GM23338 (cell line): Measurements from ENCODE around the gene GRIK2. TPM values are rescaled to one million over a fixed set of nuclear protein-coding genes. Genes with fewer than 3 reads are reported as not detected.

Source experiments
- ATAC-seq: fragments of 200-7000 bp; cut with Tn5 transposase; 3 replicates; pipeline ENCODE4 v1.9.1; 2020
- DNase-seq: peaks from one replicate; pipeline ENCODE4 v3.0.0-alpha.2; 2015; ENCODE audit warnings: low spot score
- H2AFZ ChIP-seq: fragments of 200-600 bp; sonication (generic); 2 replicates; pipeline ENCODE4 v1.8.0; 2016; ENCODE audit warnings: antibody characterized with exemption, mild to moderate bottlenecking, moderate library complexity
- H3F3A ChIP-seq: fragments of 200-600 bp; sonication (generic); replicated peaks from 2 replicates; pipeline ENCODE4 v1.8.0; 2017; ENCODE audit warnings: antibody characterized with exemption, mixed run types, low read depth
- H3K27ac ChIP-seq: fragments of 200-600 bp; sonication (generic); 2 replicates; pipeline ENCODE4 v1.6.1; 2016; ENCODE audit warnings: low read depth
- H3K27me3 ChIP-seq: fragments of 200-600 bp; sonication (generic); 2 replicates; pipeline ENCODE4 v1.8.0; 2016; ENCODE audit warnings: mild to moderate bottlenecking, mixed run types, moderate library complexity; ENCODE audit not compliant: insufficient read depth
- H3K36me3 ChIP-seq: fragments of 200-600 bp; sonication (generic); 2 replicates; pipeline ENCODE4 v1.8.0; 2016; ENCODE audit warnings: mild to moderate bottlenecking; ENCODE audit not compliant: insufficient read depth
- H3K4me1 ChIP-seq: fragments of 200-600 bp; sonication (generic); 2 replicates; pipeline ENCODE4 v1.8.0; 2016; ENCODE audit warnings: mild to moderate bottlenecking, moderate library complexity; ENCODE audit not compliant: insufficient read depth
- H3K4me2 ChIP-seq: fragments of 200-600 bp; sonication (generic); 2 replicates; pipeline ENCODE4 v1.7.1; 2017; ENCODE audit warnings: mixed run types
- H3K4me3 ChIP-seq: fragments of 200-600 bp; sonication (generic); 2 replicates; pipeline ENCODE4 v1.6.1; 2016; ENCODE audit warnings: mixed run types
- H3K79me2 ChIP-seq: fragments of 200-600 bp; sonication (generic); replicated peaks from 2 replicates; pipeline ENCODE4 v1.8.0; 2017; ENCODE audit warnings: mild to moderate bottlenecking; ENCODE audit not compliant: insufficient read depth
- H3K9me2 ChIP-seq: fragments of 200-600 bp; sonication (generic); 2 replicates; pipeline ENCODE4 v1.8.0; 2017; ENCODE audit not compliant: insufficient read depth
- H4K20me1 ChIP-seq: fragments of 200-600 bp; sonication (generic); replicated peaks from 2 replicates; pipeline ENCODE4 v1.8.0; 2017; ENCODE audit warnings: mild to moderate bottlenecking; ENCODE audit not compliant: insufficient read depth
- H3K27ac Mint-ChIP-seq: 2 replicates; pipeline ENCODE4 v1.8.0; 2020; ENCODE audit warnings: inconsistent platforms, mild to moderate bottlenecking, moderate library complexity, mixed read lengths
- H3K27me3 Mint-ChIP-seq: 3 replicates; pipeline ENCODE4 v1.8.0; 2022; ENCODE audit warnings: low read depth, mild to moderate bottlenecking, moderate library complexity, mixed read lengths, inconsistent platforms; ENCODE audit not compliant: insufficient read depth, poor library complexity
- H3K36me3 Mint-ChIP-seq: 3 replicates; pipeline ENCODE4 v1.8.0; 2021; ENCODE audit warnings: low read depth, mild to moderate bottlenecking, inconsistent platforms, moderate library complexity, mixed read lengths
- H3K4me1 Mint-ChIP-seq: 3 replicates; pipeline ENCODE4 v1.8.0; 2020; ENCODE audit warnings: mild to moderate bottlenecking, inconsistent platforms, mixed read lengths
- H3K4me3 Mint-ChIP-seq: 3 replicates; pipeline ENCODE4 v1.8.0; 2021; ENCODE audit warnings: moderate library complexity, mild to moderate bottlenecking, inconsistent platforms, mixed read lengths
- H3K9me3 Mint-ChIP-seq: 3 replicates; pipeline ENCODE4 v1.8.0; 2020; ENCODE audit warnings: moderate library complexity, mild to moderate bottlenecking, inconsistent platforms, mixed read lengths
- CREB1 ChIP-seq: fragments of 250-450 bp; sonication (Bioruptor Pico); IDR thresholded peaks from 2 replicates; pipeline ENCODE4 v1.5.0; 2020; ENCODE audit warnings: low read depth, mild to moderate bottlenecking, moderate library complexity
- EZH2 ChIP-seq: fragments of 200-600 bp; sonication (generic); IDR thresholded peaks from one replicate; pipeline ENCODE4 v1.8.0; 2017; ENCODE audit warnings: antibody characterized with exemption, mild to moderate bottlenecking, low read depth; ENCODE audit not compliant: unreplicated experiment
- EZH2phosphoT487 ChIP-seq: fragments of 200-600 bp; sonication (generic); IDR thresholded peaks from one replicate; pipeline ENCODE4 v1.8.1; 2018; ENCODE audit warnings: antibody characterized with exemption; ENCODE audit not compliant: unreplicated experiment
- JUNB ChIP-seq: IDR thresholded peaks from one replicate; pipeline ENCODE4 v1.6.1; 2016; ENCODE audit warnings: antibody characterized with exemption; ENCODE audit not compliant: unreplicated experiment
- NANOG ChIP-seq: IDR thresholded peaks from 2 replicates; pipeline ENCODE4 v1.6.1; 2016; ENCODE audit warnings: antibody characterized with exemption, borderline replicate concordance
- POLR2AphosphoS5 ChIP-seq: IDR thresholded peaks from 2 replicates; pipeline ENCODE4 v1.6.1; 2016; ENCODE audit warnings: antibody characterized with exemption, low read depth
- STAT1 ChIP-seq: IDR thresholded peaks from one replicate; pipeline ENCODE4 v1.6.1; 2016; ENCODE audit warnings: antibody characterized with exemption; ENCODE audit not compliant: unreplicated experiment
- ZNF114 ChIP-seq: fragments of 250-450 bp; sonication (Bioruptor Pico); IDR thresholded peaks from 2 replicates; pipeline ENCODE4 v1.5.0; 2020; ENCODE audit warnings: mild to moderate bottlenecking, moderate library complexity
- ZNF331 ChIP-seq: fragments of 250-450 bp; sonication (Bioruptor Pico); IDR thresholded peaks from 2 replicates; pipeline ENCODE4 v1.5.0; 2020; ENCODE audit warnings: low read depth, mild to moderate bottlenecking, moderate library complexity
- polyA plus RNA-seq: library from polyadenylated mRNA; unstranded; fragments of >200 nt; fragmentation: Nextera tagmentation; extraction: Ambion mirVana; gene quantifications from 2 replicates; pipeline ENCODE4 v1.2.1, GENCODE V29; 2016
- total RNA-seq: library from RNA; depleted of rRNA; stranded (reverse); fragments of >200 nt; shearing (Covaris generic); gene quantifications from 2 replicates; pipeline ENCODE4 v1.2.3, GENCODE V29; 2014
- TF ChIP-seq, protein P1 (sequence below), 2 experiments: fragments of 200-600 bp in 1 of 2; sonication (generic) in 1 of 2; conservative IDR thresholded peaks; 2 replicates each; pipeline versions ENCODE4 v1.5.1 to v1.6.1; 2016 to 2017; ENCODE audit warnings: antibody characterized with exemption in 2 of 2, low read depth in 2 of 2, mild to moderate bottlenecking in 2 of 2, moderate library complexity in 1 of 2
- TF ChIP-seq, protein P2 (sequence below): IDR thresholded peaks from one replicate; pipeline ENCODE4 v1.6.1; 2018; ENCODE audit warnings: antibody characterized with exemption; ENCODE audit not compliant: unreplicated experiment
- TF ChIP-seq, protein P3 (sequence below): IDR thresholded peaks from 2 replicates; pipeline ENCODE4 v1.6.1; 2016; ENCODE audit warnings: antibody characterized with exemption
- TF ChIP-seq, protein P4 (sequence below): fragments of 250-450 bp; sonication (Bioruptor Pico); IDR thresholded peaks from 2 replicates; pipeline ENCODE4 v1.5.0; 2020; ENCODE audit warnings: mild to moderate bottlenecking, moderate library complexity

GRIK2 gene
- total and polyA plus RNA-seq, 2 experiments from 2014 or later: 0.73 to 3.0 TPM

DNA sequence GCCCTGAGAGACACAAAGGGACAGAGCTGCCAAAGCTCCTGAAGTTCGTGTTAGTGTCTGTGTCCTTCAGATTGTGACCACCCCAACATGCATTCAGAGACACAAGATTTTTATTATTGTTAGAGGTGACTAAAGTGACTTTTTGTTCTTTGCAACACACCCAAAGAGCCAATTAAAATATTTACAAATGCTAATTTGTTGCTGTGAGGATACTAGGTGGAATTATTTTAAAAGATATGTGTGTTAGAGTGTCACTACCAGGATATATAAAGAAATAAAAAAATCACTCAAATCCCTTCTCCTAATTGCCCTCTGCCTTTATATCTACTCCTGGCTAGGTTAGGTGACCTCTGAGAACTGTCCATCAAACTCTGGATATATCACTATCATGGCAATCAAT, 160.7 kb downstream of the GRIK2 start:
- Mint-ChIP-seq H3K9me3 (no peaks in the 10 kb centered on the region), H3K36me3 (no peaks in the 10 kb centered on the region), H3K27me3 (no peaks in the 10 kb centered on the region), H3K4me3 (no peak overlapping the region), H3K27ac (no peak overlapping the region), H3K4me1 (peaks cover 20% of the 10 kb centered on the region)
- no peak for ATAC-seq
- TF ChIP-seq JUNB: no peak
- TF ChIP-seq, protein P1, sequence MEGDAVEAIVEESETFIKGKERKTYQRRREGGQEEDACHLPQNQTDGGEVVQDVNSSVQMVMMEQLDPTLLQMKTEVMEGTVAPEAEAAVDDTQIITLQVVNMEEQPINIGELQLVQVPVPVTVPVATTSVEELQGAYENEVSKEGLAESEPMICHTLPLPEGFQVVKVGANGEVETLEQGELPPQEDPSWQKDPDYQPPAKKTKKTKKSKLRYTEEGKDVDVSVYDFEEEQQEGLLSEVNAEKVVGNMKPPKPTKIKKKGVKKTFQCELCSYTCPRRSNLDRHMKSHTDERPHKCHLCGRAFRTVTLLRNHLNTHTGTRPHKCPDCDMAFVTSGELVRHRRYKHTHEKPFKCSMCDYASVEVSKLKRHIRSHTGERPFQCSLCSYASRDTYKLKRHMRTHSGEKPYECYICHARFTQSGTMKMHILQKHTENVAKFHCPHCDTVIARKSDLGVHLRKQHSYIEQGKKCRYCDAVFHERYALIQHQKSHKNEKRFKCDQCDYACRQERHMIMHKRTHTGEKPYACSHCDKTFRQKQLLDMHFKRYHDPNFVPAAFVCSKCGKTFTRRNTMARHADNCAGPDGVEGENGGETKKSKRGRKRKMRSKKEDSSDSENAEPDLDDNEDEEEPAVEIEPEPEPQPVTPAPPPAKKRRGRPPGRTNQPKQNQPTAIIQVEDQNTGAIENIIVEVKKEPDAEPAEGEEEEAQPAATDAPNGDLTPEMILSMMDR (conservative IDR thresholded peaks at IDR 0.05; ENCODE audit: low read depth in 2 of 2): no peak
- TF ChIP-seq, protein P2, sequence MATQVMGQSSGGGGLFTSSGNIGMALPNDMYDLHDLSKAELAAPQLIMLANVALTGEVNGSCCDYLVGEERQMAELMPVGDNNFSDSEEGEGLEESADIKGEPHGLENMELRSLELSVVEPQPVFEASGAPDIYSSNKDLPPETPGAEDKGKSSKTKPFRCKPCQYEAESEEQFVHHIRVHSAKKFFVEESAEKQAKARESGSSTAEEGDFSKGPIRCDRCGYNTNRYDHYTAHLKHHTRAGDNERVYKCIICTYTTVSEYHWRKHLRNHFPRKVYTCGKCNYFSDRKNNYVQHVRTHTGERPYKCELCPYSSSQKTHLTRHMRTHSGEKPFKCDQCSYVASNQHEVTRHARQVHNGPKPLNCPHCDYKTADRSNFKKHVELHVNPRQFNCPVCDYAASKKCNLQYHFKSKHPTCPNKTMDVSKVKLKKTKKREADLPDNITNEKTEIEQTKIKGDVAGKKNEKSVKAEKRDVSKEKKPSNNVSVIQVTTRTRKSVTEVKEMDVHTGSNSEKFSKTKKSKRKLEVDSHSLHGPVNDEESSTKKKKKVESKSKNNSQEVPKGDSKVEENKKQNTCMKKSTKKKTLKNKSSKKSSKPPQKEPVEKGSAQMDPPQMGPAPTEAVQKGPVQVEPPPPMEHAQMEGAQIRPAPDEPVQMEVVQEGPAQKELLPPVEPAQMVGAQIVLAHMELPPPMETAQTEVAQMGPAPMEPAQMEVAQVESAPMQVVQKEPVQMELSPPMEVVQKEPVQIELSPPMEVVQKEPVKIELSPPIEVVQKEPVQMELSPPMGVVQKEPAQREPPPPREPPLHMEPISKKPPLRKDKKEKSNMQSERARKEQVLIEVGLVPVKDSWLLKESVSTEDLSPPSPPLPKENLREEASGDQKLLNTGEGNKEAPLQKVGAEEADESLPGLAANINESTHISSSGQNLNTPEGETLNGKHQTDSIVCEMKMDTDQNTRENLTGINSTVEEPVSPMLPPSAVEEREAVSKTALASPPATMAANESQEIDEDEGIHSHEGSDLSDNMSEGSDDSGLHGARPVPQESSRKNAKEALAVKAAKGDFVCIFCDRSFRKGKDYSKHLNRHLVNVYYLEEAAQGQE: no peak
- no peak for TF ChIP-seq CREB1 (CRISPR knock-in tag)
- TF ChIP-seq, protein P3, sequence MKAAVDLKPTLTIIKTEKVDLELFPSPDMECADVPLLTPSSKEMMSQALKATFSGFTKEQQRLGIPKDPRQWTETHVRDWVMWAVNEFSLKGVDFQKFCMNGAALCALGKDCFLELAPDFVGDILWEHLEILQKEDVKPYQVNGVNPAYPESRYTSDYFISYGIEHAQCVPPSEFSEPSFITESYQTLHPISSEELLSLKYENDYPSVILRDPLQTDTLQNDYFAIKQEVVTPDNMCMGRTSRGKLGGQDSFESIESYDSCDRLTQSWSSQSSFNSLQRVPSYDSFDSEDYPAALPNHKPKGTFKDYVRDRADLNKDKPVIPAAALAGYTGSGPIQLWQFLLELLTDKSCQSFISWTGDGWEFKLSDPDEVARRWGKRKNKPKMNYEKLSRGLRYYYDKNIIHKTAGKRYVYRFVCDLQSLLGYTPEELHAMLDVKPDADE: no peak
- TF ChIP-seq NANOG: no peak
- no peak for TF ChIP-seq ZNF331 (CRISPR knock-in tag)
- TF ChIP-seq EZH2: no peak
- TF ChIP-seq, protein P4, sequence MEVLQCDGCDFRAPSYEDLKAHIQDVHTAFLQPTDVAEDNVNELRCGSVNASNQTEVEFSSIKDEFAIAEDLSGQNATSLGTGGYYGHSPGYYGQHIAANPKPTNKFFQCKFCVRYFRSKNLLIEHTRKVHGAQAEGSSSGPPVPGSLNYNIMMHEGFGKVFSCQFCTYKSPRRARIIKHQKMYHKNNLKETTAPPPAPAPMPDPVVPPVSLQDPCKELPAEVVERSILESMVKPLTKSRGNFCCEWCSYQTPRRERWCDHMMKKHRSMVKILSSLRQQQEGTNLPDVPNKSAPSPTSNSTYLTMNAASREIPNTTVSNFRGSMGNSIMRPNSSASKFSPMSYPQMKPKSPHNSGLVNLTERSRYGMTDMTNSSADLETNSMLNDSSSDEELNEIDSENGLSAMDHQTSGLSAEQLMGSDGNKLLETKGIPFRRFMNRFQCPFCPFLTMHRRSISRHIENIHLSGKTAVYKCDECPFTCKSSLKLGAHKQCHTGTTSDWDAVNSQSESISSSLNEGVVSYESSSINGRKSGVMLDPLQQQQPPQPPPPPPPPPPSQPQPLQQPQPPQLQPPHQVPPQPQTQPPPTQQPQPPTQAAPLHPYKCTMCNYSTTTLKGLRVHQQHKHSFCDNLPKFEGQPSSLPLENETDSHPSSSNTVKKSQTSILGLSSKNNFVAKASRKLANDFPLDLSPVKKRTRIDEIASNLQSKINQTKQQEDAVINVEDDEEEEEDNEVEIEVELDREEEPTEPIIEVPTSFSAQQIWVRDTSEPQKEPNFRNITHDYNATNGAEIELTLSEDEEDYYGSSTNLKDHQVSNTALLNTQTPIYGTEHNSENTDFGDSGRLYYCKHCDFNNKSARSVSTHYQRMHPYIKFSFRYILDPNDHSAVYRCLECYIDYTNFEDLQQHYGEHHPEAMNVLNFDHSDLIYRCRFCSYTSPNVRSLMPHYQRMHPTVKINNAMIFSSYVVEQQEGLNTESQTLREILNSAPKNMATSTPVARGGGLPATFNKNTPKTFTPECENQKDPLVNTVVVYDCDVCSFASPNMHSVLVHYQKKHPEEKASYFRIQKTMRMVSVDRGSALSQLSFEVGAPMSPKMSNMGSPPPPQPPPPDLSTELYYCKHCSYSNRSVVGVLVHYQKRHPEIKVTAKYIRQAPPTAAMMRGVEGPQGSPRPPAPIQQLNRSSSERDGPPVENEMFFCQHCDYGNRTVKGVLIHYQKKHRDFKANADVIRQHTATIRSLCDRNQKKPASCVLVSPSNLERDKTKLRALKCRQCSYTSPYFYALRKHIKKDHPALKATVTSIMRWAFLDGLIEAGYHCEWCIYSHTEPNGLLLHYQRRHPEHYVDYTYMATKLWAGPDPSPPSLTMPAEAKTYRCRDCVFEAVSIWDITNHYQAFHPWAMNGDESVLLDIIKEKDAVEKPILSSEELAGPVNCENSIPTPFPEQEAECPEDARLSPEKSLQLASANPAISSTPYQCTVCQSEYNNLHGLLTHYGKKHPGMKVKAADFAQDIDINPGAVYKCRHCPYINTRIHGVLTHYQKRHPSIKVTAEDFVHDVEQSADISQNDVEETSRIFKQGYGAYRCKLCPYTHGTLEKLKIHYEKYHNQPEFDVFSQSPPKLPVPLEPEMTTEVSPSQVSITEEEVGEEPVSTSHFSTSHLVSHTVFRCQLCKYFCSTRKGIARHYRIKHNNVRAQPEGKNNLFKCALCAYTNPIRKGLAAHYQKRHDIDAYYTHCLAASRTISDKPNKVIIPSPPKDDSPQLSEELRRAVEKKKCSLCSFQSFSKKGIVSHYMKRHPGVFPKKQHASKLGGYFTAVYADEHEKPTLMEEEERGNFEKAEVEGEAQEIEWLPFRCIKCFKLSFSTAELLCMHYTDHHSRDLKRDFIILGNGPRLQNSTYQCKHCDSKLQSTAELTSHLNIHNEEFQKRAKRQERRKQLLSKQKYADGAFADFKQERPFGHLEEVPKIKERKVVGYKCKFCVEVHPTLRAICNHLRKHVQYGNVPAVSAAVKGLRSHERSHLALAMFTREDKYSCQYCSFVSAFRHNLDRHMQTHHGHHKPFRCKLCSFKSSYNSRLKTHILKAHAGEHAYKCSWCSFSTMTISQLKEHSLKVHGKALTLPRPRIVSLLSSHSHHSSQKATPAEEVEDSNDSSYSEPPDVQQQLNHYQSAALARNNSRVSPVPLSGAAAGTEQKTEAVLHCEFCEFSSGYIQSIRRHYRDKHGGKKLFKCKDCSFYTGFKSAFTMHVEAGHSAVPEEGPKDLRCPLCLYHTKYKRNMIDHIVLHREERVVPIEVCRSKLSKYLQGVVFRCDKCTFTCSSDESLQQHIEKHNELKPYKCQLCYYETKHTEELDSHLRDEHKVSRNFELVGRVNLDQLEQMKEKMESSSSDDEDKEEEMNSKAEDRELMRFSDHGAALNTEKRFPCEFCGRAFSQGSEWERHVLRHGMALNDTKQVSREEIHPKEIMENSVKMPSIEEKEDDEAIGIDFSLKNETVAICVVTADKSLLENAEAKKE (CRISPR knock-in tag): no peak
- no peak for TF ChIP-seq STAT1
- TF ChIP-seq POLR2AphosphoS5: no peak
- TF ChIP-seq ZNF114: no peak
- no peak for TF ChIP-seq EZH2phosphoT487
- Histone ChIP-seq H3K4me1 (peaks cover 8% of the 10 kb centered on the region; the same call in 1 of the 2 replicates), H3F3A (no peaks in the 10 kb centered on the region), H3K4me2 (no peak overlapping the region), H3K27me3 (no peaks in the 10 kb centered on the region), H2AFZ (0 out of 2 replicates have a peak overlapping the region, but pooled peaks have one; percentile 54), H3K4me3 (no peak overlapping the region), H3K9me2 (no peaks in the 10 kb centered on the region), H3K27ac (no peak overlapping the region), H4K20me1 (no peaks in the 10 kb centered on the region), H3K36me3 (no peaks in the 10 kb centered on the region), H3K79me2 (no peaks in the 10 kb centered on the region)
- peak; percentile 8 for DNase-seq
